ENCODE data around the gene PDE1C. TPM values are rescaled to one million over a fixed set of nuclear protein-coding genes. Genes with fewer than 3 reads are reported as not detected.

Gene PDE1C
- polyA plus RNA-seq, 1 donor: 3.0 TPM

GRCh38 chr7:31995134-31995533 is 75.1 kb downstream of the PDE1C start:
- no peak for DNase-seq (ENCODE audit: low read depth)

DNA sequence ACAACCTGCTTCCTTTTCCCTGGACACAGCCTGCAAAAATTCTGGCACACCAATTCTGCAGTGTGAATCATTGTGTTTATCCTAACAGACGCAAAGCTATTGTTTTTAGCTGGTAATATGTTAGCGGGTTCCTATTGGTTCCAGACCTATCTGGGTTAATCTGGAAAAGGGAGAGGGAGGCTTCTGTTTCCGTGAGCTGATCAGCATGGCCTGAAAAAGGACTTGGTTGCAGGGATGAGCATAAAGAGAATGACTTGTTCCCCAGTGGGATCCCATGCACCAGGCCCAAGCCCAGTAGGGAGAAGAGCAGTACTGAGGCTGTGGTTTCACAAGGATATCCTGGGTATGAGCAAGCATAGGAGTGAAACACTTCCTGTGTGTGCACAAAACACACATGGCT is 78.4 kb downstream of the PDE1C start:
- DNase-seq (ENCODE audit: low read depth): no peak

GRCh38 chr7:31991406-31991805 is 78.8 kb downstream of the PDE1C start:
- DNase-seq (ENCODE audit: low read depth): no peak

- no peak for DNase-seq (ENCODE audit: low read depth)
Observed at GRCh38 chr7:31986878-31987518, 83.2 kb downstream of the PDE1C start.

GRCh38 chr7:31982962-31983361 is 87.2 kb downstream of the PDE1C start:
- DNase-seq (ENCODE audit: low read depth): no peak

DNA sequence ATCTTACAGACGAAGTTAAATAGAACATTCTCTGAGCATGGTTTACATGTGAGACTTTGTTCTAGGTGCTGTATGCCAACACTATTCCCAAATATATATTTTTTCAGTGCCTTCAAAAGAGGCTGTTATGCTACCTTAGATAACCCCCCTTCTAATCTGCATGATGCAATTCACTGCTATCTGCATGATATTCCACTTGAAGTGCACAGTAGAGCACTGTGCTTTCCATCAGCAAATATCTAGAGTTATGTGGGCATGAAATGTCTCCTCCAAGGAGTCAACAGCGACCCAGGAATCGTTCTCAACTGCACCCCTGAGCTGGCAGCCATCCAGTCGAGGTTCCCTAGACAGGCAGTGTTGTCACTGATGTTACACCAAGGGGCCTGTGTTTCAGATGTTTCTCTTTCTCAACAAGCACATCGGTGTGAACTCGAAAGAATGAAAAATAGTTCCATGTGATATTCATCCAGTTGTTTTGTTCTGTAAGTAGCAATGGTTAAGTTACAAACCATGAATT is 88.3 kb downstream of the PDE1C start:
- DNase-seq (ENCODE audit: low read depth): no peak

- DNase-seq (ENCODE audit: low read depth): no peak
Observed at GRCh38 chr7:31979690-31980330, 90.4 kb downstream of the PDE1C start.

DNA sequence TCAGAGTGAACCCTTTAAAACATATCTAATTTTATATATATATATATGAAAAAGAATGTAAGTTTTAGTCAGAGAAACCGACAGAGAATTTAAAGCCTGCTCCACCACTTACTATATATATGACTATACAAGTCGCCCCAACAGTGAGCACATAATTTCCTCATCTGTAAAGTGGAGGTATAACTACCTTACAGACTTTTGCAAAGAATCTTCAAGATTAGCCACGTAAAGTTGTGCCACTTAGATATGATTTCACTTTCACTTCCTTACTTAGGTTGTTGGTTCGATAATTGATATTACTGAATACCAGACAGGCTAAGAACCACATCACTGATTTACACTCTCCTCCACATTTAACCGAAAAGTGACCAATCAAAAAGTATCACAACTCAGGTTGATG is 94.7 kb downstream of the PDE1C start:
- no peak for DNase-seq (ENCODE audit: low read depth)

DNA sequence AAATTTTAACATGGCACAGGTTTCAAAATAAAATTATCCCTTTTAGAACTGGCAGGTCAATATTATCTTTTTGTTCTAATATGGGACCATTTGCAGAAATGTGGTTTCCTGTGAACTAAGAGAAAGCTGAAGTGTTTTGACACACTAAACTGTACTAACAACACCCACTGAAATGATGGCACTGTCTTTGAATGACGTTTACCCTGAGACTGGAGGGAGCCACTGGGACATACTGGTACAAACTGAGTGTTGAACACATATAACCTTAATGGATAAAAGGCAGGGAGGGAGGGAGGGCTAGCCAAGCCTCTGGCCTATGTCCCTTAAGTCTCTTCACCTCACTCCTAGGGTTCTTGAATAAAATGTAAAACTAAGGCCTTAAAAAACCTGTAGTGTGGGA is 95.9 kb downstream of the PDE1C start:
- DNase-seq (ENCODE audit: low read depth): no peak

- DNase-seq (ENCODE audit: low read depth): no peak
Observed at GRCh38 chr7:31971049-31971667, 99.0 kb downstream of the PDE1C start.

DNA sequence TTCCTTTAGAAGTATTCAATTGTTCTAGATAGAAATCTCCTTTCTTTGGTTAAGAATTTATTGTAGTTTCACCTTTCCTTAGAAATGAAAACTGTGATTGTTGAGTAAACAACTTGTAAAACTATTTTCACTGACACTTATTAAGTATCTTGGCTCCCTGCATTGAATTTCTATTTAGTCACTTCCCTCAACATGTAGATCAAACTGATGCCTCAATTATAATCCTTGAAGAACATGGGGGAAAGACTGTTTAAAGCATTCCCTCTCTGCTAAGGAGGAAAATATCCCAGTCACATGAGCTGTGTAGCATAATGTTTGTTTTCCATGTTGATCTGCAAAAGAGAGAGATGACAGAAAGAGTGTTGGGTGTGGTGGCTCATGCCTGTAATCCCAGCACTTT is 99.7 kb downstream of the PDE1C start:
- no peak for DNase-seq (ENCODE audit: low read depth)

DNA sequence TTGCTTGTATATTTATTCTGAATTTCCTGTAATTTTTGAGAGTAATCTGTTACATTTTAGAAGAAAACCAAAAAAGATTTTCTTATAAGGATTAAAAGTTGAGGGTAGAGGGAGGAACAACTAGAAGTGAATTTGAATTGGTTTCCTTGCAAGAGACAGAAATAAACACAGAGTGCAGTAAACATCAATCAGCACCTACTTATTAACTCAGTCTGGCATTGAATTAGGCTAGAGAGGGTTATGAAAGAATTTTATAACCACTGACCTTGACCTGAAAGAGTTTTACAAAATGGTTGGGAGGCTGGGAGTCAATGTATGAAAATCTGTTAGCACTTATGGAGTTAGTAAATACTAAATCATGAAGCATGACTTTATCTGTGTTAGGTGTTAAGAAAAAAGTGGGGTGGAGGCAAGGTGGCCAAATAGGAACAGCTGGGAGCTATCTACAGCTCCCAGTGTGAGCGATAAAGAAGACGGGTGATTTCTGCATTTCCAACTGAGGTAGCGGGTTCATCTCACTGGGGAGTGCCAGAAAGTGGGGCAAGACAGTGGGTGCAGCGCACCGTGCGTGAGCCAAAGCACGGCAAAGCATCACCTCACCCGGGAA is 106.5 kb downstream of the PDE1C start:
- DNase-seq (ENCODE audit: low read depth): no peak

DNA sequence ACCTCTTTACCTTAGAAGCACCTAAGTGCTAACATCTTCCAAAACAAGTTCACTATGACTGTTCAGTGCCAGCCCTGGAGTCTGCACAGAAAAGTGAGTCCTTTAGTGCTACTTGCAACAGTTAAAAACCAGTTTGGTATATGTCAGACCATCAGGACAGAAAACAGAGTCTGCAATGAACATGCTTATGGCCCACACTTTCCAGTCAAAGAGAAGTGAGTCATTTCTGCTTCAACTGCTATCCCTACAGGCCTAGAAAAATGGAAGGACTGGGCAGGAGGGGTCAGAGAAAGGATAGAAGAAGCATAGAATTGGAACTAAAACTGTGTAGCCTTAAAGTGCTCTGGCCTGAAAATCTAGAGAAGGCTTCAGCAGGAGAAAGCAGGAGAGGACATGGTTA is 108.0 kb downstream of the PDE1C start:
- DNase-seq (ENCODE audit: low read depth): no peak

DNA sequence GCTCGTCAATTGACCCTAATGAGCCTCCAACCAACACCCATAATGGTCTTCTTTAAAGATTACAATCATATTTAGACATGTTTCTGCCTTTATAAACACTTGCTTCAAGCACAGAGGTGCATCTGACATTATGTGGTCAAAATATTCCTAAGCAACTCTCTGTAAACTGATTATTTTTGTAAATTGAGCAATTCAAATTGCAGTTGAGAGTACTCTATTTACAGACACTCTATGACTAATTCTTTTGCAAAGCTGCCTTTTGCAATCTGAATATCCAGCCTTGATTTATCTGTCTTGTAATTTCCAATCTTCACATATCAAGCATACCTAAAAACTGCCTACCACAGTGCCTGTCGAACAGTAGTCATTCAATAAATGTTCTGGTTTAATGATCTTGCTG is 112.0 kb downstream of the PDE1C start:
- no peak for DNase-seq (ENCODE audit: low read depth)

- no peak for DNase-seq (ENCODE audit: low read depth)
Observed at GRCh38 chr7:31957756-31958155, 112.5 kb downstream of the PDE1C start.

GRCh38 chr7:31957090-31957720 is 113.0 kb downstream of the PDE1C start:
- DNase-seq (ENCODE audit: low read depth): no peak

DNA sequence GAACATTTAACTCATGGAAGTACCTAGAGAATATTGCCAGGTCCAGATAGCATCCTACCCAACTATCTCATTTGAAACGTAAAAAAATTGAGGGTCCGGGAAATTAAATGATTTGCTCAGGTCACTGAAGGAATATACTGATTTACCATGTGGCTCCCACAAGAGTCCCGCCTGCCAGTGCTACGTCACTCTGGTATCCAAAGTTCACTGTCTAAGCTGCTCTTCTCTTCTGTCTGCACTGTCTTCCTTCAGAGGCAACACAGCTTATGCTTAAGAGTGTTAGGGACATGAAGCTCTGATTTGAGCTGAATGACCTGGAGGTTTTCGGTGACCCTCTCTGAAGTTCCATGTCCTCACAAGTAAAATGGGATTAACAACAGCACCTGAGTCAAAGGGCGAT is 114.6 kb downstream of the PDE1C start:
- no peak for DNase-seq (ENCODE audit: low read depth)

DNA sequence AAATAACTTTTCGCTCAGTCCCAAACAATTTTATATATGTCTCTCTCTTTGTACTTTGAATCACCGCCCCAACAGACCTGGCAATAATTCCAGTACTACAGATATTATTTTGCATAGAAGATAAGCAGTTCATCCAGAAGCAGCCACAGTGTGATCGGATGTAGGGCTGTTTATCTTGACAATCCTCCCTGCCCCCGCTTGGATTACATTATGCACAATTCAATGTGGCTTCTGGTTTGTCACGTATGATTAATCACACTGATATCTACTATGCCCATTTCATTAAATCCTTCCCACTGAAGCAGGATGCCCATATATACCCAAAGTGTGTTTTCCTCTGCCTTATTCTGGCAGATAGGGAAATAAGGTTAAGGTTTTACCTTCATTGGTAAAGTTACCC is 115.2 kb downstream of the PDE1C start:
- no peak for DNase-seq (ENCODE audit: low read depth)

DNA sequence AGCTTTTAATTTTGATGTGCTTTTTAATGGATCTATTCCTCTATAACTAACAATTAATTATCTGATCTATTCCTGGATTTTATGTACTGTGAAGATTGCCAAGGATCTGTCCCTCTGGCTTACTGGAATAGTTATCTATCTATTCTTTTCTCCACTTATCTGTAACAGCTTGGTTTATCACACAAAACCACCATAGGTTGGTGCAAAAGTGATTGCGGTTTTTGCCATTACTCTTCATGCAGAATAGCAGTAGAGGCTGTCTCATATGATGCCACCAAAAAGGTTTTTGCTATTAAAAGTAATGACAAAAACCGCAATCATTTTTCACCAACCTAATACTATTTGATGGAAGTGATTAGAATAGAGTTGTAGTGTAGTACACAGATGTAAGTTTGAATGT is 115.7 kb downstream of the PDE1C start:
- no peak for DNase-seq (ENCODE audit: low read depth)

- DNase-seq (ENCODE audit: low read depth): no peak
Observed at GRCh38 chr7:31953432-31953831, 116.8 kb downstream of the PDE1C start.

- no peak for DNase-seq (ENCODE audit: low read depth)
Observed at GRCh38 chr7:31950091-31950755, 120.0 kb downstream of the PDE1C start.

DNA sequence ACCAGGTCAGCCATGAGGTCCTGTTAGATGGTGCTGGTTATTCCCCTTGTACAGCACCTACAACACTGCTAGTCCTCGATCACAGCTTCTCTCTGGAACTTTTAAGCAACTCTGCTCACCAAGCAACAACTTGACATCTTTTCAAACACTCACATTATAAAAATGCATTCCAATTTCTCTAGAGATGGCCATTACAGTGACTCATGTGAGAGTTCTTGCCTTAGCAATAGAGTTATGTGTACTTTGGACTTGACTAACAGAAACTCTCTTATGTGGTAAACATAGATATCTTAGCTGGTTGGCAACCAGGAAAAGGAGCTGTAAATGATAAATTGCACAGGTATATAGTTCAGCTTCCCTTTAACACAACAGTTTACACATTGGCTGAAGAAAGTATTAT is 122.2 kb downstream of the PDE1C start:
- no peak for DNase-seq (ENCODE audit: low read depth)
